ENCODE data around the gene STYXL1.

DNA sequence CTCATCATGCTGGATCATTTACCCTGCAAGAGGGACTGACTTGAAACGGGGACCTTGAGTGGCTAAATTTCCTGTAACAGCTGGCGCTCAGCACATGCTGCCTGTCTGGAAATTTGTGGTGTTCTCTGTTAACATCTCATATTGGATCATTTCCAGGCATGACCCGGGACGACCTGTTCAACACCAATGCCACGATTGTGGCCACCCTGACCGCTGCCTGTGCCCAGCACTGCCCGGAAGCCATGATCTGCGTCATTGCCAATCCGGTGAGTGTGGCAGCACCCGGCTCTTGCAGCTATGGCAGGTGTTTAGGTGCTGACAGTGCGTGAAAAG lies 10.0 kb upstream of the STYXL1 start:
- TF ChIP-seq POLR2A (IDR thresholded peaks at IDR 0.05; ENCODE audit: low read depth, low read length) (no peak), POLR2AphosphoS5 (IDR thresholded peaks at IDR 0.05; ENCODE audit: low read depth, low read length) (no peak), TAF1 (IDR thresholded peaks at IDR 0.05; ENCODE audit: borderline replicate concordance, low read depth, low read length) (no peak)

Measured in GM12892 (cell line).